SK-N-SH (cell line): ENCODE results near the gene PPHLN1. TPM values are rescaled to one million over a fixed set of nuclear protein-coding genes. Genes with fewer than 3 reads are reported as not detected.
A peak's percentile ranks its signal among the peaks of the same experiment; 100 is the strongest.

Experiments
- CTCF ChIA-PET: fragments of 300-600, 350-600 bp; formaldehyde crosslinking; extraction: SDS; loops from one replicate; lab custom pipeline; 2021; lab: Yijun Ruan, JAX
- POLR2A ChIA-PET: fragments of 350-600 bp; sonication (Branson Sonifier 250); formaldehyde crosslinking; extraction: SDS; loops from one replicate; lab custom pipeline; 2020; ENCODE audit warnings: antibody characterized with exemption, inconsistent platforms; lab: Yijun Ruan, JAX
- DNase-seq: peaks from one replicate; pipeline ENCODE4 v3.0.0; 2012
- H2AFZ ChIP-seq: fragments of 200-600 bp; sonication (generic); 2 replicates; pipeline ENCODE4 v1.8.1; 2016; ENCODE audit warnings: antibody characterized with exemption, mild to moderate bottlenecking, low read depth
- H3F3A ChIP-seq: fragments of 200-600 bp; sonication (generic); replicated peaks from 2 replicates; pipeline ENCODE3; 2016; ENCODE audit warnings: antibody characterized with exemption, mild to moderate bottlenecking; ENCODE audit not compliant: insufficient read depth
- H3K27ac ChIP-seq, 2 experiments: fragments of 200-500 bp in 1 of 2; fragments of 200-600 bp in 1 of 2; sonication (Bioruptor generic) in 1 of 2; sonication (generic), shearing (Covaris generic) in 1 of 2; 2 replicates each; pipeline versions ENCODE4 v1.5.1 to v1.6.1; 2014 to 2016; ENCODE audit warnings: low read depth in 2 of 2, inconsistent platforms in 1 of 2, low read length in 1 of 2, mild to moderate bottlenecking in 1 of 2, mixed read lengths in 1 of 2
- H3K27me3 ChIP-seq: fragments of 200-600 bp; sonication (generic), shearing (Covaris generic); 2 replicates; pipeline ENCODE4 v1.6.1; 2016; ENCODE audit warnings: mixed run types; ENCODE audit not compliant: insufficient read depth
- H3K36me3 ChIP-seq, 2 experiments: fragments of 200-500 bp in 1 of 2; fragments of 200-600 bp in 1 of 2; sonication (Bioruptor generic) in 1 of 2; sonication (generic) in 1 of 2; replicated peaks in 1 of 2; 2 replicates each; pipeline versions ENCODE3 to v1.5.1; 2014 to 2016; ENCODE audit warnings: low read length in 1 of 2, mild to moderate bottlenecking in 1 of 2; ENCODE audit not compliant: insufficient read depth in 2 of 2, control insufficient read depth in 1 of 2
- H3K4me1 ChIP-seq, 2 experiments: fragments of 200-500 bp in 1 of 2; fragments of 200-600 bp in 1 of 2; sonication (Bioruptor generic) in 1 of 2; sonication (generic), shearing (Covaris generic) in 1 of 2; 2 replicates each; pipeline versions ENCODE4 v1.5.1 to v1.6.1; 2014 to 2016; ENCODE audit warnings: low read depth in 1 of 2, low read length in 1 of 2, mixed run types in 1 of 2; ENCODE audit not compliant: insufficient read depth in 2 of 2, control insufficient read depth in 1 of 2
- H3K4me2 ChIP-seq: fragments of 200-600 bp; sonication (generic), shearing (Covaris generic); 2 replicates; pipeline ENCODE4 v1.6.1; 2017; ENCODE audit warnings: mixed run types
- H3K4me3 ChIP-seq, 2 experiments: fragments of 200-500 bp in 1 of 2; fragments of 200-600 bp in 1 of 2; sonication (Bioruptor generic) in 1 of 2; sonication (generic), shearing (Covaris generic) in 1 of 2; 2 replicates each; pipeline versions ENCODE4 v1.5.1 to v1.8.1; 2014 to 2016; ENCODE audit warnings: low read depth in 2 of 2, inconsistent platforms in 1 of 2, low read length in 1 of 2, mild to moderate bottlenecking in 1 of 2, mixed read lengths in 1 of 2, moderate library complexity in 1 of 2
- H3K79me2 ChIP-seq: fragments of 200-600 bp; sonication (generic); 2 replicates; pipeline ENCODE4 v1.8.1; 2017; ENCODE audit warnings: mild to moderate bottlenecking; ENCODE audit not compliant: insufficient read depth
- H3K9ac ChIP-seq: fragments of 200-600 bp; sonication (generic); 2 replicates; pipeline ENCODE4 v1.6.1; 2017; ENCODE audit warnings: mixed run types
- H3K9me2 ChIP-seq: fragments of 200-600 bp; sonication (generic); 2 replicates; pipeline ENCODE4 v1.6.1; 2017; ENCODE audit warnings: mixed run types
- H3K9me3 ChIP-seq: fragments of 200-600 bp; sonication (generic); 2 replicates; pipeline ENCODE4 v1.6.1; 2017; ENCODE audit warnings: mixed run types, mild to moderate bottlenecking, moderate library complexity
- H4K20me1 ChIP-seq: fragments of 200-600 bp; sonication (generic); 2 replicates; pipeline ENCODE4 v1.6.1; 2017; ENCODE audit warnings: mild to moderate bottlenecking, mixed run types; ENCODE audit not compliant: insufficient read depth
- CHD2 ChIP-seq: fragments of 150-350 bp; IDR thresholded peaks from 2 replicates; pipeline ENCODE4 v1.6.1; 2018; ENCODE audit warnings: low read length; ENCODE audit not compliant: partially characterized antibody
- ELF1 ChIP-seq: IDR thresholded peaks from 2 replicates; pipeline ENCODE4 v1.4.0; 2012
- FOSL2 ChIP-seq: IDR thresholded peaks from 2 replicates; pipeline ENCODE4 v1.4.0; 2012; ENCODE audit warnings: low read depth, mild to moderate bottlenecking, moderate library complexity, borderline replicate concordance
- FOXM1 ChIP-seq: IDR thresholded peaks from 2 replicates; pipeline ENCODE4 v1.4.0; 2012; ENCODE audit warnings: low read depth, mild to moderate bottlenecking
- JUND ChIP-seq: IDR thresholded peaks from 2 replicates; pipeline ENCODE4 v1.4.0; 2012
- MXI1 ChIP-seq: IDR thresholded peaks from 2 replicates; pipeline ENCODE4 v1.6.1; 2012; ENCODE audit warnings: mild to moderate bottlenecking, low read depth, low read length, improper control_type of control experiment
- RCOR1 ChIP-seq: fragments of 150-350 bp; IDR thresholded peaks from 2 replicates; pipeline ENCODE4 v1.6.1; 2017; ENCODE audit warnings: antibody characterized with exemption, low read length
- RFX5 ChIP-seq: IDR thresholded peaks from 2 replicates; pipeline ENCODE4 v1.6.1; 2012; ENCODE audit warnings: mild to moderate bottlenecking, improper control_type of control experiment, low read length
- SMC3 ChIP-seq: IDR thresholded peaks from 2 replicates; pipeline ENCODE4 v1.6.1; 2012; ENCODE audit warnings: low read depth, low read length, improper control_type of control experiment
- WGBS: methylation state at CpG from one replicate; pipeline ENCODE4 v1.1.6; 2017; ENCODE audit warnings: low lambda C conversion rate; 5-methylcytosine and 5-hydroxymethylcytosine counted together
- polyA plus RNA-seq, 3 experiments: library from polyadenylated mRNA; depleted of rRNA; stranded (reverse); fragments of >200 nt; gene quantifications; 2 replicates each; pipeline ENCODE4 v1.2.3, GENCODE V29; 2012
- TF ChIP-seq, protein P1 (sequence below): fragments of 150-350 bp; IDR thresholded peaks from 2 replicates; pipeline ENCODE4 v1.6.1; 2016; ENCODE audit warnings: mild to moderate bottlenecking, low read depth, low read length
- TF ChIP-seq, protein P2 (sequence below): IDR thresholded peaks from 2 replicates; pipeline ENCODE4 v1.6.1; 2012; ENCODE audit warnings: mild to moderate bottlenecking, low read depth, low read length, moderate library complexity
- TF ChIP-seq, protein P3 (sequence below): IDR thresholded peaks from 2 replicates; pipeline ENCODE4 v1.4.0; 2012; ENCODE audit warnings: low read depth

The PPHLN1 gene
- polyA plus RNA-seq, 1 of the 3 experiments (the other 2 are of a cell fraction): 55.4 TPM

- peaks cover 12% of the 10 kb centered on the region for H3F3A ChIP-seq
- peak overlapping the region; percentile 96 for H3K4me2 ChIP-seq
- peaks cover 22% of the 10 kb centered on the region for H4K20me1 ChIP-seq
- CTCF ChIA-PET: no interaction called here
- DNase-seq: no peak
- peaks cover 66% of the 10 kb centered on the region for H3K79me2 ChIP-seq
- peaks cover 25 to 27% of the 10 kb centered on the region in 2 experiments for H3K36me3 ChIP-seq
- H2AFZ ChIP-seq: peak overlapping the region; percentile 97
- peaks cover 10 to 17% of the 10 kb centered on the region in 2 experiments for H3K4me1 ChIP-seq
- TF ChIP-seq JUND: no peak
- TF ChIP-seq MXI1: no peak
- no peak for TF ChIP-seq FOXM1
- TF ChIP-seq ELF1: no peak
- TF ChIP-seq, all 33 proteins: peak for 0
- no peaks in the 10 kb centered on the region for H3K9me2 ChIP-seq
- H3K27me3 ChIP-seq: no peaks in the 10 kb centered on the region
- 28% methylated on average over 7 of the region's 7 CpGs for WGBS
- peak overlapping the region; percentile 74 to 89 for H3K27ac ChIP-seq
- H3K9me3 ChIP-seq: no peaks in the 10 kb centered on the region
- peak overlapping the region; percentile 84 to 93 for H3K4me3 ChIP-seq
- peak overlapping the region; percentile 90 for H3K9ac ChIP-seq
- POLR2A ChIA-PET: no interaction called here
Observed at GRCh38 chr12:42325326-42325652, 678 bp upstream of the PPHLN1 start.

DNA sequence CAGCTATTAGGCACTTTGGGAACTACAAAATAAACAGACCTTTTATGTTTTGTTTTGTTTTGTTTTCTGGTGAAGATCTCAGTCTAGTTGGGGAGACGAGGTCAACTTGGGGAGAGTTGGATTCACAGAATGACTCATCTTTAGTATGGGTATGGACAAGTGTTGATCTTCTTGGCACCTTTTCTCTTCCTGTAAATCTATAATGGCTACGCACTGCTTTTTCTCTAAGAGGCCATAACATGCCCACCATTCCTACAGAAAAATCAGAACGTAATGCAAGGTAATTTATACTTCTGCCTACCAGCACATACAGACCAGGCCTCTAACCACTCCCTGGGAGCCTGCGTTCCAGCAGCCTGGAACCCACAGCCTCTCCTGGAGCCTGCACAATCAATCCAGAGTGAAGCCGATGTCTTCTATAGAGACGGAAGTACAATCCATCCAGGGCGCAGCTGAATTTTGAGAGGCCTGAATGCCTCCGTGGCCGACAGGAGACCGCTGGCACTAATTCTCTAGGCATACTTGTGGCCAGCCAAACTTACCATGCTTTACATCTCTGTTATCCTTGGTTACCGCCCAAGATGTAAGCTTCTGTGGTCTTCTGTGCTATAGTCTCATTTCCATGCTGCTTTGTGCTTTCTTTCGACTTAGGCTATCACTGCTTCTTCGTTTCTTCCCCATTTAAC, 717 bp downstream of the PPHLN1 start:
- 3% methylated on average over 13 of the region's 13 CpGs for WGBS
- POLR2A ChIA-PET: no interaction called here
- CTCF ChIA-PET: interaction anchor here (1.0 to 1.2 kb wide), 3 partner anchors 91 to 243 kb away, joined by 3 to 4 read pairs (median 3); no protein-coding TSS in a partner anchor

GRCh38 chr12:42327227-42327590, 1.2 kb downstream of the PPHLN1 start:
- Histone ChIP-seq H3K4me2 (peak overlapping the region; percentile 96), H3K9me2 (no peaks in the 10 kb centered on the region), H3F3A (peaks cover 10% of the 10 kb centered on the region), H2AFZ (no peak overlapping the region), H3K27me3 (no peaks in the 10 kb centered on the region), H3K4me3 (peak overlapping the region; percentile 84 to 93), H3K36me3 (peaks cover 8 to 13% of the 10 kb centered on the region in 2 experiments), H3K9me3 (no peaks in the 10 kb centered on the region), H3K27ac (peak overlapping the region; percentile 74 to 89; a peak in 3 of 4 replicates), H3K9ac (peak overlapping the region; percentile 90), H3K79me2 (peaks cover 85% of the 10 kb centered on the region), H4K20me1 (peaks cover 38% of the 10 kb centered on the region), H3K4me1 (peaks cover 16 to 17% of the 10 kb centered on the region in 2 experiments)
- ChIA-PET CTCF (interaction anchor here (1.0 to 1.2 kb wide), 3 partner anchors 91 to 242 kb away, joined by 3 to 4 read pairs (median 3); no protein-coding TSS in a partner anchor), POLR2A (no interaction called here)
- no peak for DNase-seq
- WGBS: 35% methylated on average over 2 of the region's 2 CpGs
- TF ChIP-seq, protein P1, sequence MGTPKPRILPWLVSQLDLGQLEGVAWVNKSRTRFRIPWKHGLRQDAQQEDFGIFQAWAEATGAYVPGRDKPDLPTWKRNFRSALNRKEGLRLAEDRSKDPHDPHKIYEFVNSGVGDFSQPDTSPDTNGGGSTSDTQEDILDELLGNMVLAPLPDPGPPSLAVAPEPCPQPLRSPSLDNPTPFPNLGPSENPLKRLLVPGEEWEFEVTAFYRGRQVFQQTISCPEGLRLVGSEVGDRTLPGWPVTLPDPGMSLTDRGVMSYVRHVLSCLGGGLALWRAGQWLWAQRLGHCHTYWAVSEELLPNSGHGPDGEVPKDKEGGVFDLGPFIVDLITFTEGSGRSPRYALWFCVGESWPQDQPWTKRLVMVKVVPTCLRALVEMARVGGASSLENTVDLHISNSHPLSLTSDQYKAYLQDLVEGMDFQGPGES: no peak
- TF ChIP-seq, protein P2, sequence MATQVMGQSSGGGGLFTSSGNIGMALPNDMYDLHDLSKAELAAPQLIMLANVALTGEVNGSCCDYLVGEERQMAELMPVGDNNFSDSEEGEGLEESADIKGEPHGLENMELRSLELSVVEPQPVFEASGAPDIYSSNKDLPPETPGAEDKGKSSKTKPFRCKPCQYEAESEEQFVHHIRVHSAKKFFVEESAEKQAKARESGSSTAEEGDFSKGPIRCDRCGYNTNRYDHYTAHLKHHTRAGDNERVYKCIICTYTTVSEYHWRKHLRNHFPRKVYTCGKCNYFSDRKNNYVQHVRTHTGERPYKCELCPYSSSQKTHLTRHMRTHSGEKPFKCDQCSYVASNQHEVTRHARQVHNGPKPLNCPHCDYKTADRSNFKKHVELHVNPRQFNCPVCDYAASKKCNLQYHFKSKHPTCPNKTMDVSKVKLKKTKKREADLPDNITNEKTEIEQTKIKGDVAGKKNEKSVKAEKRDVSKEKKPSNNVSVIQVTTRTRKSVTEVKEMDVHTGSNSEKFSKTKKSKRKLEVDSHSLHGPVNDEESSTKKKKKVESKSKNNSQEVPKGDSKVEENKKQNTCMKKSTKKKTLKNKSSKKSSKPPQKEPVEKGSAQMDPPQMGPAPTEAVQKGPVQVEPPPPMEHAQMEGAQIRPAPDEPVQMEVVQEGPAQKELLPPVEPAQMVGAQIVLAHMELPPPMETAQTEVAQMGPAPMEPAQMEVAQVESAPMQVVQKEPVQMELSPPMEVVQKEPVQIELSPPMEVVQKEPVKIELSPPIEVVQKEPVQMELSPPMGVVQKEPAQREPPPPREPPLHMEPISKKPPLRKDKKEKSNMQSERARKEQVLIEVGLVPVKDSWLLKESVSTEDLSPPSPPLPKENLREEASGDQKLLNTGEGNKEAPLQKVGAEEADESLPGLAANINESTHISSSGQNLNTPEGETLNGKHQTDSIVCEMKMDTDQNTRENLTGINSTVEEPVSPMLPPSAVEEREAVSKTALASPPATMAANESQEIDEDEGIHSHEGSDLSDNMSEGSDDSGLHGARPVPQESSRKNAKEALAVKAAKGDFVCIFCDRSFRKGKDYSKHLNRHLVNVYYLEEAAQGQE: no peak
- TF ChIP-seq RCOR1 (no peak), RFX5 (no peak), FOSL2 (no peak)

More for the DNA sequence above, 717 bp downstream of the PPHLN1 start:
- Histone ChIP-seq H3K79me2 (peaks cover 80% of the 10 kb centered on the region), H3K27me3 (no peaks in the 10 kb centered on the region), H3K36me3 (peaks cover 13 to 18% of the 10 kb centered on the region in 2 experiments), H3F3A (peaks cover 10% of the 10 kb centered on the region), H3K4me1 (peaks cover 11 to 17% of the 10 kb centered on the region in 2 experiments), H3K4me3 (peak overlapping the region; percentile 84 to 93), H3K9ac (peak overlapping the region; percentile 90), H2AFZ (peak overlapping the region; percentile 97), H3K27ac (peak overlapping the region; percentile 74 to 89), H3K4me2 (peak overlapping the region; percentile 96), H3K9me2 (no peaks in the 10 kb centered on the region), H3K9me3 (no peaks in the 10 kb centered on the region), H4K20me1 (peaks cover 33% of the 10 kb centered on the region)
- TF ChIP-seq, protein P1: no peak
- TF ChIP-seq RFX5 (no peak), MXI1 (no peak), CHD2 (no peak), SMC3 (no peak)
- TF ChIP-seq, protein P3, sequence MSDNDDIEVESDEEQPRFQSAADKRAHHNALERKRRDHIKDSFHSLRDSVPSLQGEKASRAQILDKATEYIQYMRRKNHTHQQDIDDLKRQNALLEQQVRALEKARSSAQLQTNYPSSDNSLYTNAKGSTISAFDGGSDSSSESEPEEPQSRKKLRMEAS: 0 out of 2 replicates have a peak, but pooled peaks have one; percentile 9
- DNase-seq: peak; percentile 32
